Activated naive CD4-positive, alpha-beta T cell treated with Interleukin-2 at 50 U/mL for 16 hours (primary cell): ENCODE results near the gene KCNJ16.

Source experiments
- DNase-seq: peaks from one replicate; pipeline ENCODE4 v3.0.0-alpha.2; 2020

KCNJ16 gene

DNA sequence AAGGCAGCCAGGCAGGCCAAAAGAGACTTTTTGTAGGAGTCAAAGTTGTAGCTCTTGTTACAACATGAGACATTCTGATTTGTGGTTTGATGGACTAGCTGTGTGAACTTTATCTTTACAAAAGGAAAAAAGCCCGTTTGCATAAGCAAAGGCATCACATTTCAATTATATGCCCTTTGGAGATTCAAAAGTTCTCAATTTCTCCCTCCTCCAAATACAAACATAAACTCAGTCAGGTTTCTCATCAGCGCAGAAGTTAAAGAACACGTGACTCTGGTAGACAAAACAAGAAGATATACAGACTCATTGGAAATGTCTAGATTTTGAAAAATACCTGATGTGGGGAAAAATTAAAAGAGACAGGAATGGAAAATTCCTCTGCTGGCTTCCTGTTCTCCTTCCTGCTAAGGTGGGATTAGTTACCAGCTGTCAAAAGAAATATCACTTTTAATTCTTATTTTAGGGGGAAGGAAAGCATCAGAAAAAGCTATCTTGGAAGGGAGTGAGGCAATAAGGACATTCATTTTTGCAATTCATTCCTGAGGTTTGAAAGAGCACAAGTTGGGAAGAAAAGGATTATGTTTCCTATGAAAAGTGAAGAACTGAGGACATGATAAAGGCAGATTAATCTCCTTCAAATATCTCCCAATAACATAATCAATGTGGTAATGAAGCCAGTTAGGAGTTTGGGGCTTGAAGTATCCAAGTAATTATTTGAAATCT is 4.6 kb upstream of the KCNJ16 start:
- DNase-seq, result no peak

GRCh38 chr17:70071127-70071526 is 3.9 kb upstream of the KCNJ16 start:
- no peak for DNase-seq

DNA sequence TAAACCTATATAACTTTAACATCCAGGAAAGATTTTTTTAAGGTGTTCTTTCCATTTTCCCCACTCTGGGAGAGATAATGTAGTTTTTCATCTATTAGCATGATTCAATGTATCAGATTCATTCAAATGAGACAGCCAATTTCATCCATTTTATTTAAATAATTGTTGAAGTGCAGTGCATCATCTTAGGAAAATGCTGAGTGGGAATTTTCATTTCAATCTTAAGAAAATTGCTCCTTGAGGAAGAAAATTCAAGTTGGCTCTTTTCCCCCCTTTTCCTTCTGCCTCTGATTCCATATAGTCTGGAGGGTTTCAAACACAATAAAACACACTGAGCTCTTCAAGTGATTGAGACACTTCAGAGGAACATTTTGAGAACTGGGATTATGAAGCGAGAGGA is 3.4 kb upstream of the KCNJ16 start:
- no peak for DNase-seq

DNA sequence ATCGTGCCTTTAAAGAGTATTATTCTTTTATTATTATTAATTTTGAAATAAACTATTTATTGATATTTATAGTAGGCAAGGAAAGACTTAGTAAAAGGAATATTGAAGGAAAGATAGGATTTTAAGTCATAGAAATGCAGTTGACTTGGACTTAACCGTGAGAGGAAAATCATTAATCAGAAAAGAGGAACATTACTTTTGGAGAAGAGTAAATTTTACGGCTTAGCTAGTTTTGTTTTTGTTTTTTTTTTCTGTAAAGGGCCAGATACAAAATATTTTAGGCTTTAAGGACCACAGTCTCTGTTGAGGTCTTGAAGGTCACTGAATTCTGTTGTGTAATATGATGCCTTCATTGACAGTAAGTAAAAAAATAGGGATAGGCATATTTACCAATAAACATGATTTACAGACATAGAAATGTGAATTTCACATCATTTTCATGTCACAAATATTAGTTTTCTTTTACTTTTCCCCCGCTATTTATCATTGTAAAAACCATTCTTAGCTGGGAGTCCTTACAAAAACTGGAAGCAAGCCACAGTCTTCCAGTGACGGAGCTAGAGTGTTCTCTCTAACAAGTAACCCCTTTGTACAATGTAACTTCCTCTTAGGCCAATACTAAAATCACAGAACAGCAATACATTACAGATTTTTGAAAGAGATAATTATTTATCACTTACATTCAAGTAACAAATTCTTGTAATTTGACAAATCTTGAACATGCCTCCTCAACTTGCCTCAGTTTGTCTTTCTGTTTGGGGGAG is 2.3 kb upstream of the KCNJ16 start:
- DNase-seq, result no peak

GRCh38 chr17:70073310-70073709 is 1.7 kb upstream of the KCNJ16 start:
- DNase-seq, result no peak

DNA sequence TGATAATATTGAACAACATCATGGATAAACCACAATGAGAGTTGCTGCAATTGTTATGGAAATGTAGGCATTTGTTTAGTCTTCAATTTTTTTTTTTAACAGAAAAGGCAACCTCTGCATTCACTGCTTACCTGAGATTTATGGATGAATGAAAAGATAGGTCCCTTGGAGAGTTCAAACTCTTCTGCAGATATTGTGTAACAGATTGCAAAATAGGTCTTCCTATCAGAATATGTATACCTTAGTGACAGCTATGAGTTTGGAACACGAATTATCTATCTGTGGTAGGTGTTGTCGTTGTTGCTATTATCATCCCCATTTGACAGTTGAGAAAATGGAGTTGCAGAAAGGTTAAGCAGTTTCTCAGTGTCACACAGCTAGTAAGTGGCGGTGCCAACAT is 1.2 kb upstream of the KCNJ16 start:
- no peak for DNase-seq

DNA sequence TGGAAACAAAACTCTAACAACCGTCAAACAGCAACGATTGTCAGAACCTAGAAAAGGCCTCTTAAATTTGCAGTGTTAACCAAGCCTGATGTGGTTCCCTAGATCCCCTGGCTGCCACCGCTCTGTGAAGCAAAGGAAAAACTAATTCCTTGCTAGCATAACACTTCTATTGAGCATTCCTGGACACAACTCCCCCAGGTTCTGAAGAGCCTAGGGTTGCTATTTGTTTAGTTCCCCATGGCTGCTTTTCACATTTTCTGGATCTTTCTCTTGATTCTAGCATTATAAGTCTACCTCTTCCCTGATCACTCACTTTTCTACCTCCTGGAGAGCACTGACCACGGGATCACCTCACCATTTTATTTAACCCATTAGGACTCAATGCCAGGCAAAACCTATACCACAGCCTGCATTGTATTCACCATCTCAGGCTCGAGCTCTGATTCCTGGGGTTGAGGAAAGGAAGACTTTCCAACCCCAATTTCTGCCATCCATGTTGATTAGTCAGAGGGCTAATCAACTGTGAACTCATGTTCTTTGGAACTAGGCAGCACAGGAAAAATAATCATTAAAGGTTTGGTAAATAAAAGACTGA is 692 bp upstream of the KCNJ16 start:
- no peak for DNase-seq

GRCh38 chr17:70076189-70076588 is 1.2 kb downstream of the KCNJ16 start:
- DNase-seq, result no peak

DNA sequence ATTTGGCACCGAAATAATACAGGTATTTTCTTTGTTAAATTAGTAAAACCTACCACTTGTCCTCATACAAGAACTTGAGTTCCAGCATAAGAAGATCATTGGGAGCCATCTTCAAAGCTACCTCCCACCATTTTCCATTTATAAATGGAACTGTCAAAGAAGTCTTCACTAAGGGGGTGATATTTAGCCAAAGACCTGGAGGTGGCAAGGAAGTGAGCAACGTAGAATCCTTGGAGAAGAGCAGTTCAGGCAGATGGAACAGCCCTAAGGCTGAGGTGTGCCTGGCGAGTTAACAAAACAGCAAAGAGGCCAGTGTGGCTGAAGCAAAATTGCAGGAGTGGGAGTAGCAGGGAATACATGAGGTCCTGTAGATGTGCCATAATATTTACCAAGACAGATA is 1.8 kb downstream of the KCNJ16 start:
- no peak for DNase-seq

DNA sequence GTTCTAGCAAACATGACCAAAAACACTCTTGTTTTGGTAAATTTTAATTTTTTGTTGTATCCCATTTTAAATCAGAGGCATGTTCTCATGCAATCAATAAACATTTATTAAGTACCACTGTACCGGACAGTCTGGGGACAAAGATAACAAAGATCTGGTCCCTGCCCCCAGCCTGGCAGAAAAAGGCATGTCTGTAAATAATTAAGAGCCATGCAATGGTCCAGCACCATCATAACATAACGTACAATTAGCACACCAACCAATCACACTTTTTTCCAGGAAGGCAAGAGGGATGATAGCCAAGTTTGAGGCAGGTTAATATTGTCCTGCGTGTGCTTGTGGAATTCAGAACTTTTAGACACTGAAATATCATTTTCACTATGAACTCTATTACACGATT is 3.5 kb downstream of the KCNJ16 start:
- no peak for DNase-seq

DNA sequence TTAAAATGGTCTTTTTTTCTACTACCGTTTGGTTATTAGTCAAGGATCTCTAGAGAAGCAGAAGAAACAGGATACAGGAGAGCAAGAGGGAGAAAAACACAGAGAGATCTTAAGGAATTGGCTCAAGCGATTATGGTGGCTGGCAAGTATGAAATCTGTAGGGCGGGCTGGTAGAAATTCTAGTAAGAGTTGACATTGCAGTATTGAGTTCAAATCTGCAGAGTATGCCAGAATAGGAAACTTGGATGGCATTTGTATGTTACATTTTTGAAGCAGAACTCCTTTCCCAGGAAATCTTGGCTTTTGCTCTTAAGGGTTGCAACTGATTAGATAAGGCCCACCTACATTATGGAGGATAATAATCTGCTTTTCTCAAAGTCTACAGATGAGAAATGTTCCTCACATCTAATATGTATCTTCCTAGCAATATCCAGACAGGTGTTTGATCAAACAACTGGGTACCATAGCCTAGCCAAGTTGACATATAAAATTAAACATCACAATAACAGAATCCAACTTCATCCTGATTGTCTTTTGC is 4.0 kb downstream of the KCNJ16 start:
- no peak for DNase-seq

- no peak for DNase-seq
Observed at GRCh38 chr17:70080541-70081347, 5.7 kb downstream of the KCNJ16 start.

DNA sequence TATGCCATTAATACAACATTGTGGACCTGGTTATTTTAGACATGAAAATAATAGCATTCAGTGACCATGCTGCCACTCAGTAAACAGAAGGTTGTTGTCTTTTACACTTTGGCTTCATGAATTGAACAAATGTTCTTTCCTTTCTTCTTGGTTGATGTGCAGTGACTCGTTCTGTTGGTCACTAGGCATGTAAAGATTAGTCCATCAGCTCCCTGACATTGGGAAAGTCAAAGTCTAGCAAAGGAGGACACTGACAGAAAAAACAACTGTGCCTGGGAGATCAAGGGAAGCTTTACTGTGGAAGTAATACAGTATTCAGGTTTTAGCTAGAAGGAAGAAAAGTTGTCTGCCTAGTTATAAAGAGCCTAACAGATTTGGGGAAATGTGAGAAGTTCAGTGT is 6.9 kb downstream of the KCNJ16 start:
- no peak for DNase-seq

DNA sequence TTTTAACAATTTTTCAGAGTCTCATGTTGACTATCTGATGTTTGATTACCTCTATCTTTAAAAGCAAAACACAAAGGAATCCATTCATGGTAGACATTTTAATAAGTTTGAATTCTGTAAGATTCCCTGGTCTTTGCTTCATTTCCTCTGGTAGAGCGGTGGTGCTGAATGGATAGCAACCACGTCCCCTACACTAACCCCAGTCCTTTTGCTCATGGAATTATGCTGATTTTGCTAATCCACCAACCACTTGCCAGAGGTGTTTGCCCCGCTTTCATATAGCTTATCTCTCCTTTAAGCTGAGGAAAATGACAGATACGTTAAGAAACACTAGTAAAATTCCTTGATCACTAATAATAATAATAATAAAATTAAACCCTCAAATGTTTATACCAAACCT is 9.5 kb downstream of the KCNJ16 start:
- no peak for DNase-seq

- DNase-seq, result no peak
Observed at GRCh38 chr17:70086516-70086915, 11.5 kb downstream of the KCNJ16 start.

DNA sequence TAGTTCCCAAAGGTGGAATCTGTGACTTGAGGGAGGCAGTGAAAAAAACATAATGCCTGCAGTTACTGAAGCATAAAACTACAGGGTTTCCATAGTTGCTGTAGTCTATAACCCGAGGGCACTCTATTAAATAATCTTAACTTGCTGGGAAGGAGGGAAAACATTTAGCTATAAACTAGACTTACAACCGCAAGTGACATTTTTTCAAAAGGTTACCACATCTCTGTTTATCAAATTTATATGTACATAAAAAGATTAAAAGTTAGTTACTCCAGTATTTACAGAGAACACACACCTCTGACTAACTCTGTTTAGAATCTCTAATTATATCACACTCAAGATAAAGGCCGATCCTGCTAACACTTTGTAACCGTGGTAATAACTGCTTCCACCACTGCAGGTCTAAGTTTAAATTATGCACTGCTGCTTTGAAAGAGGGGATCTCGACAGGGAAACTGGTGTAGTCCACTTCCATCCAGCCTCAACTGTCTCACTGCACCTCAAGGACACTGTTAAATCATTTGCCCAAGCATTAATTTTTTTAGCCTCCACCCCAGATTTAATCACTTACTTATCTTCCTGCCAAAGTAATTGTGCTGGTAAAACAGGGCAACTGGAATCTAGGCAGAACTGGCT is 14.6 kb downstream of the KCNJ16 start:
- no peak for DNase-seq

- DNase-seq, result no peak
Observed at GRCh38 chr17:70091005-70091568, 16.1 kb downstream of the KCNJ16 start.

GRCh38 chr17:70091696-70092095 is 16.7 kb downstream of the KCNJ16 start:
- DNase-seq, result no peak

DNA sequence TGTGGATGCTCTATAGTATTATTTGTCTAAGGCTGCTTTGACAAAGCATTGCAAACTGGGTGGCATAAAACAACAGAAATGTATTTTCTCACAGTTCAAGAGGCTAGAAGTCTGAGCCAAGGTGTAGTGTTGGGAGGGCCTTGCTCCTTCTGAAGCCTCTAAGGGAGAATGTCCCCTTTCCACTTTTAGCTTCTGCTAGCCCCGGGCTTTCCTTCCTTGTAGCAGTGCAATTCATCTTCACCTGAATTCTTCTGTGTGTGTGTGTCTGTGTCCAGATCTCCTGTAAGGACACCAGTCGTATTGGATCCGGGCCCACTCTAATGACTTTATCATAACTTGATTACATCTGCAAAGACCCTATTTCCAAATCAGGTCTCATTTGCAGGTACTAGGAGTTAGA is 18.1 kb downstream of the KCNJ16 start:
- no peak for DNase-seq

GRCh38 chr17:70095455-70095854 is 20.4 kb downstream of the KCNJ16 start:
- no peak for DNase-seq

DNA sequence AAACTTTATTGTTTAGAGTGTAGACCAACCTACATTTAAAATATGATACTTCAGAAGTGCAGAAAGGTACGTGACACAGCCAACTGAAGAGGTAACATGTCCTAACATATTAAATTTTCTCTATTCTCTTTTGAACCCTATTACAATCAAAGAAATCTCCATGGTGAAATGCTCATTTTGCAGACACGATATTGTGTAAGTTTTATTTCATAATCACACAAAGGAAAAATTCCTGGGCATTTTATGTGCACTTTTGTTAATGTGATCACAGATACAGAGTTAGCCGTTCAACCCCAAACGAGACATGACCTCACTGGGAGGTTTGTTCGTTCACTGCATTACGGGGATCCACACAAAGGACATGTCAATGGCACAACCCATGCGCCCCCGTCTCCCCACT is 21.8 kb downstream of the KCNJ16 start:
- DNase-seq, result no peak

- DNase-seq, result no peak
Observed at GRCh38 chr17:70098030-70098429, 23.0 kb downstream of the KCNJ16 start.
